Endothelial cell of umbilical vein (primary cell): ENCODE measurements around the gene AHI1. TPM values are rescaled to one million over a fixed set of nuclear protein-coding genes. Genes with fewer than 3 reads are reported as not detected.

Experiments used
- BruUV-seq: library from RNA; stranded (reverse); fragments of 400-500 nt; replicated peaks from 2 replicates; lab custom pipeline; 2021; lab: Mats Ljungman, UMichigan
- CTCF ChIA-PET: fragments of 300-600, 350-600 bp; sonication (Branson Sonifier 250); formaldehyde crosslinking; loops from one replicate; lab custom pipeline; 2021; ENCODE audit warnings: antibody characterized with exemption, inconsistent platforms; lab: Charles Lee
- POLR2A ChIA-PET: fragments of 300-600, 350-600 bp; sonication (Branson Sonifier 250); formaldehyde crosslinking; loops from one replicate; lab custom pipeline; 2021; ENCODE audit warnings: antibody characterized with exemption, inconsistent platforms; lab: Charles Lee
- DNase-seq: peaks from one replicate; pipeline ENCODE4 v3.0.0-alpha.2; 2011; ENCODE audit warnings: low read depth, low spot score
- FAIRE-seq: peaks from 2 replicates; lab custom pipeline; 2011; peaks lifted over from hg19 to GRCh38; lab: Jason Lieb, UNC
- H2AFZ ChIP-seq: 2 replicates; pipeline ENCODE4 v1.6.0; 2012; ENCODE audit warnings: low read depth, low read length, control low read depth, inconsistent platforms
- H3K27ac ChIP-seq: 2 replicates; pipeline ENCODE4 v1.5.1; 2011; ENCODE audit warnings: low read depth, mild to moderate bottlenecking, control low read depth, low read length, moderate library complexity; ENCODE audit not compliant: insufficient read depth
- H3K27me3 ChIP-seq, 2 experiments: 2 replicates each; pipeline versions ENCODE4 v1.6.0 to v1.6.1; 2011; ENCODE audit warnings: low read length in 2 of 2, mixed read lengths in 1 of 2; ENCODE audit not compliant: control insufficient read depth in 2 of 2, insufficient read depth in 2 of 2
- H3K36me3 ChIP-seq, 2 experiments: 2 replicates in 1 of 2; 3 replicates in 1 of 2; pipeline ENCODE4 v1.5.1; 2011; ENCODE audit warnings: low read length in 2 of 2, mild to moderate bottlenecking in 1 of 2, moderate library complexity in 1 of 2; ENCODE audit not compliant: control insufficient read depth in 2 of 2, insufficient read depth in 2 of 2; ENCODE audit errors: extremely low read depth in 1 of 2
- H3K4me1 ChIP-seq: 3 replicates; pipeline ENCODE4 v1.5.1; 2011; ENCODE audit warnings: mild to moderate bottlenecking, low read length; ENCODE audit not compliant: control insufficient read depth, insufficient read depth; ENCODE audit errors: extremely low read depth
- H3K4me2 ChIP-seq: 2 replicates; pipeline ENCODE4 v1.6.1; 2011; ENCODE audit warnings: low read length, control low read depth, mixed read lengths; ENCODE audit not compliant: insufficient read depth
- H3K4me3 ChIP-seq, 3 experiments: fragments of 200-600 bp in 1 of 3; sonication (generic), shearing (Covaris generic) in 1 of 3; replicated peaks in 1 of 3; 2 replicates each; pipeline ENCODE4 v1.5.1; 2011 to 2016; ENCODE audit warnings: control low read depth in 3 of 3, low read length in 3 of 3, mild to moderate bottlenecking in 2 of 3, inconsistent platforms in 1 of 3, low read depth in 1 of 3, moderate library complexity in 1 of 3; ENCODE audit not compliant: insufficient read depth in 1 of 3
- H3K79me2 ChIP-seq: 2 replicates; pipeline ENCODE4 v1.6.0; 2012; ENCODE audit warnings: low read length, inconsistent platforms; ENCODE audit not compliant: control insufficient read depth, insufficient read depth
- H3K9ac ChIP-seq: replicated peaks from 2 replicates; pipeline ENCODE3; 2011; ENCODE audit warnings: low read length, control low read depth; ENCODE audit not compliant: insufficient read depth; ENCODE audit errors: extremely low read depth
- H3K9me1 ChIP-seq: replicated peaks from 3 replicates; pipeline ENCODE4 v1.6.0; 2011; ENCODE audit warnings: mild to moderate bottlenecking, low read length; ENCODE audit not compliant: control insufficient read depth, insufficient read depth; ENCODE audit errors: extremely low read depth
- H3K9me3 ChIP-seq: replicated peaks from 2 replicates; pipeline ENCODE4 v1.5.1; 2012; ENCODE audit warnings: low read length, inconsistent platforms; ENCODE audit not compliant: control insufficient read depth, insufficient read depth
- H4K20me1 ChIP-seq: replicated peaks from 2 replicates; pipeline ENCODE3; 2011; ENCODE audit warnings: mild to moderate bottlenecking, low read length; ENCODE audit not compliant: control insufficient read depth, insufficient read depth; ENCODE audit errors: extremely low read depth
- EZH2 ChIP-seq: IDR thresholded peaks from 2 replicates; pipeline ENCODE4 v1.6.1; 2012; ENCODE audit warnings: borderline replicate concordance, low read depth, mild to moderate bottlenecking, moderate library complexity, low read length, inconsistent platforms; ENCODE audit not compliant: severe bottlenecking
- FOS ChIP-seq: IDR thresholded peaks from 2 replicates; pipeline ENCODE4 v1.6.1; 2011; ENCODE audit warnings: mild to moderate bottlenecking, low read length, moderate library complexity, borderline replicate concordance; ENCODE audit not compliant: insufficient read depth
- GATA2 ChIP-seq: IDR thresholded peaks from 2 replicates; pipeline ENCODE4 v1.7.0; 2011; ENCODE audit warnings: low read depth, mild to moderate bottlenecking, moderate library complexity, mixed read lengths, low read length; ENCODE audit not compliant: insufficient read length, insufficient read depth
- JUN ChIP-seq: IDR thresholded peaks from 2 replicates; pipeline ENCODE4 v1.6.1; 2011; ENCODE audit warnings: borderline replicate concordance, low read depth; ENCODE audit not compliant: insufficient read length, insufficient read depth
- MYC ChIP-seq: IDR thresholded peaks from one replicate; pipeline ENCODE4 v1.6.1; 2011; ENCODE audit warnings: mild to moderate bottlenecking, low read depth, low read length
- POLR2A ChIP-seq: IDR thresholded peaks from 2 replicates; pipeline ENCODE4 v1.6.1; 2012; ENCODE audit warnings: low read depth, mild to moderate bottlenecking, control low read depth, low read length
- POLR2AphosphoS5 ChIP-seq: IDR thresholded peaks from 2 replicates; pipeline ENCODE4 v1.6.1; 2012; ENCODE audit warnings: low read depth, mild to moderate bottlenecking, control low read depth, low read length, moderate library complexity; ENCODE audit not compliant: insufficient read depth
- dilution Hi-C: fragments of 300-500 bp; cut with MboI; formaldehyde crosslinking; loops from one replicate; pipeline ENCODE4 v1.15.0; 2019; ENCODE audit warnings: low sequenced_read_pairs; ENCODE audit not compliant: extremely low pct_ligation_motif_present
- intact Hi-C: fragments of 100-400 bp; cut with micrococcal nuclease; formaldehyde crosslinking; loops from one replicate; pipeline ENCODE4 v1.10.0; 2022
- polyA plus RNA-seq, 4 experiments: library from polyadenylated mRNA; depleted of rRNA in 3 of 4; stranded (reverse) in 3 of 4; unstranded in 1 of 4; fragments of >200 nt; gene quantifications; 2 replicates each; pipeline versions ENCODE4 v1.2.1 to v1.2.3, GENCODE V29; 2011 to 2012; ENCODE audit warnings: missing spikeins in 1 of 4
- total RNA-seq: library from RNA; stranded (reverse); gene quantifications from 2 replicates; pipeline ENCODE4 v1.2.3, GENCODE V29; 2021
- TF ChIP-seq, protein P1 (sequence below): IDR thresholded peaks from 2 replicates; pipeline ENCODE4 v1.6.1; 2011; ENCODE audit not compliant: insufficient read depth, insufficient read length
- TF ChIP-seq, protein P2 (sequence below), 2 donors: IDR thresholded peaks; 1 replicate in 1 of 2; 2 replicates in 1 of 2; pipeline ENCODE4 v1.5.1; 2011; ENCODE audit warnings: low read length in 2 of 2, mild to moderate bottlenecking in 2 of 2, moderate library complexity in 2 of 2, control low read depth in 1 of 2, inconsistent platforms in 1 of 2, low read depth in 1 of 2; ENCODE audit not compliant: insufficient read depth in 1 of 2; ENCODE audit errors: extremely low read depth in 1 of 2

Gene AHI1
- total and polyA plus RNA-seq, 2 donors (not counting 3 experiments of a cell fraction or from before 2014, with no cell fraction given): 5.1 to 20.7 TPM

DNA sequence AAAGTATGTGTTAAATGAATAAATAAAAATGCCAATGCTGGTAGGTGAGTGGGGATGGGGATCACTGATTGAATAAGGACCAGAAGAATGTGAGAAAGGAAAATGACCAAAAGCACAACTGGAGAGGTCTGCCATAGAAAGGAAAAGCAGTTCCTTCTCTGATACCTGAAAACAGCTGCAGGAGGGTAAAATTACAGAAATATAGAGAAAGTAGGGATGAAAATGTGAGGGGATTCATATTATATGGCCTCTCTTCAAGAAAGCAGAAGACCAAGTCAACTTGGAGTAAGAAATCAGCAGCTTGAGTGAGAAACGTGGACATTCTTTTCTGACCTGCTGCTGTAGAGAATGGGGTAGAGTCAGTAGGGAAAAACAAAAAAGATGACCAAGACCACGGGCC lies 191.4 kb downstream of the AHI1 start:
- Histone ChIP-seq H3K27me3 (no peaks in the 10 kb centered on the region), H3K4me3 (no peak overlapping the region), H3K4me1 (no peaks in the 10 kb centered on the region), H3K79me2 (no peaks in the 10 kb centered on the region), H3K27ac (no peak overlapping the region), H4K20me1 (no peaks in the 10 kb centered on the region), H3K9me1 (no peaks in the 10 kb centered on the region), H3K4me2 (no peak overlapping the region), H3K9ac (no peak overlapping the region), H3K36me3 (no peaks in the 10 kb centered on the region), H3K9me3 (no peaks in the 10 kb centered on the region), H2AFZ (no peak overlapping the region)
- CTCF ChIA-PET: no interaction called here
- FAIRE-seq (no peak), DNase-seq (no peak)
- BruUV-seq: no TSS peak
- intact Hi-C loops (no loop called here), dilution Hi-C loops (no loop called here)
- POLR2A ChIA-PET: no interaction called here
- no peak for TF ChIP-seq JUN
- TF ChIP-seq, protein P1, sequence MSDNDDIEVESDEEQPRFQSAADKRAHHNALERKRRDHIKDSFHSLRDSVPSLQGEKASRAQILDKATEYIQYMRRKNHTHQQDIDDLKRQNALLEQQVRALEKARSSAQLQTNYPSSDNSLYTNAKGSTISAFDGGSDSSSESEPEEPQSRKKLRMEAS: no peak

- CTCF ChIA-PET: no interaction called here
- no peaks in the 10 kb centered on the region for H3K9me1 ChIP-seq
- dilution Hi-C loops: no loop called here
Measured at GRCh38 chr6:135305684-135306083, 191.9 kb downstream of the AHI1 start.

More at GRCh38 chr6:135305684-135306083, 191.9 kb downstream of the AHI1 start:
- no peak overlapping the region for H3K9ac ChIP-seq
- H3K4me2 ChIP-seq: no peak overlapping the region
- FAIRE-seq (no peak), DNase-seq (no peak)
- POLR2A ChIA-PET: no interaction called here
- H3K27ac ChIP-seq: no peak overlapping the region
- no peaks in the 10 kb centered on the region for H4K20me1 ChIP-seq
- TF ChIP-seq POLR2AphosphoS5: no peak
- TF ChIP-seq, protein P2, sequence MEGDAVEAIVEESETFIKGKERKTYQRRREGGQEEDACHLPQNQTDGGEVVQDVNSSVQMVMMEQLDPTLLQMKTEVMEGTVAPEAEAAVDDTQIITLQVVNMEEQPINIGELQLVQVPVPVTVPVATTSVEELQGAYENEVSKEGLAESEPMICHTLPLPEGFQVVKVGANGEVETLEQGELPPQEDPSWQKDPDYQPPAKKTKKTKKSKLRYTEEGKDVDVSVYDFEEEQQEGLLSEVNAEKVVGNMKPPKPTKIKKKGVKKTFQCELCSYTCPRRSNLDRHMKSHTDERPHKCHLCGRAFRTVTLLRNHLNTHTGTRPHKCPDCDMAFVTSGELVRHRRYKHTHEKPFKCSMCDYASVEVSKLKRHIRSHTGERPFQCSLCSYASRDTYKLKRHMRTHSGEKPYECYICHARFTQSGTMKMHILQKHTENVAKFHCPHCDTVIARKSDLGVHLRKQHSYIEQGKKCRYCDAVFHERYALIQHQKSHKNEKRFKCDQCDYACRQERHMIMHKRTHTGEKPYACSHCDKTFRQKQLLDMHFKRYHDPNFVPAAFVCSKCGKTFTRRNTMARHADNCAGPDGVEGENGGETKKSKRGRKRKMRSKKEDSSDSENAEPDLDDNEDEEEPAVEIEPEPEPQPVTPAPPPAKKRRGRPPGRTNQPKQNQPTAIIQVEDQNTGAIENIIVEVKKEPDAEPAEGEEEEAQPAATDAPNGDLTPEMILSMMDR (IDR thresholded peaks at IDR 0.05; ENCODE audit: extremely low read depth in 1 of 2, insufficient read depth in 1 of 2, low read depth in 1 of 2, low read length in 2 of 2): no peak
- TF ChIP-seq GATA2: no peak
- TF ChIP-seq FOS: no peak
- no peak for TF ChIP-seq JUN
- TF ChIP-seq, protein P1: no peak
- no peak for TF ChIP-seq MYC
- TF ChIP-seq EZH2: no peak
- no peak for TF ChIP-seq POLR2A
- no peaks in the 10 kb centered on the region for H3K4me1 ChIP-seq
- intact Hi-C loops: no loop called here
- H3K36me3 ChIP-seq: no peaks in the 10 kb centered on the region
- no peaks in the 10 kb centered on the region for H3K27me3 ChIP-seq
- no peak overlapping the region for H3K4me3 ChIP-seq
- no TSS peak for BruUV-seq
- no peaks in the 10 kb centered on the region for H3K79me2 ChIP-seq
- no peak overlapping the region for H2AFZ ChIP-seq
- no peaks in the 10 kb centered on the region for H3K9me3 ChIP-seq
